HepG2 (cell line): ENCODE measurements around the gene SERPINF2. TPM values are rescaled to one million over a fixed set of nuclear protein-coding genes. Genes with fewer than 3 reads are reported as not detected.
A peak's percentile ranks its signal among the peaks of the same experiment; 100 is the strongest.

Experiments
- CBX1 ChIP-seq: IDR thresholded peaks from one replicate; pipeline ENCODE4 v1.6.1; 2016; ENCODE audit warnings: antibody characterized with exemption, low read depth
- FOXK2 ChIP-seq: fragments of 450-650 bp; IDR thresholded peaks from 2 replicates; pipeline ENCODE4 v1.6.1; 2016
- MAX ChIP-seq: IDR thresholded peaks from 2 replicates; pipeline ENCODE4 v1.6.1; 2012; ENCODE audit warnings: inconsistent platforms
- PHF20 ChIP-seq: sonication (generic); formaldehyde crosslinking; IDR thresholded peaks from 2 replicates; pipeline ENCODE4 v1.5.0; 2020; ENCODE audit warnings: mild to moderate bottlenecking, missing genetic modification reagents
- RCOR2 ChIP-seq: IDR thresholded peaks from 2 replicates; pipeline ENCODE4 v1.6.1; 2016; ENCODE audit warnings: missing biosample characterization, missing genetic modification reagents
- TFDP2 ChIP-seq: sonication (generic); formaldehyde crosslinking; IDR thresholded peaks from 2 replicates; pipeline ENCODE4 v1.4.0; 2020; ENCODE audit warnings: missing genetic modification reagents
- ZBTB40 ChIP-seq, 2 experiments: fragments of 450-650 bp in 1 of 2; sonication (generic) in 1 of 2; formaldehyde crosslinking in 1 of 2; IDR thresholded peaks; 2 replicates each; pipeline versions ENCODE4 v1.6.1 to v1.8.0; 2016 to 2022; ENCODE audit warnings: antibody characterized with exemption in 1 of 2, mild to moderate bottlenecking in 1 of 2, missing genetic modification reagents in 1 of 2
- ZNF263 ChIP-seq: sonication (generic); formaldehyde crosslinking; IDR thresholded peaks from 2 replicates; pipeline ENCODE4 v1.4.0; 2020; ENCODE audit warnings: missing genetic modification reagents
- polyA plus RNA-seq, 8 experiments: library from polyadenylated mRNA; depleted of rRNA in 3 of 8; stranded (reverse) in 7 of 8; unstranded in 1 of 8; fragments of >200 nt; fragmentation: Illumina TruSeq in 4 of 8; extraction: Trizol in 4 of 8; gene quantifications; 2 replicates each; pipeline versions ENCODE4 v1.2.1 to v1.2.3, GENCODE V29; 2011 to 2016; ENCODE audit warnings: low read depth in 4 of 8, missing spikeins in 1 of 8, mixed read lengths in 1 of 8; ENCODE audit not compliant: insufficient read depth in 1 of 8
- total RNA-seq, 5 experiments: library from RNA; depleted of rRNA; stranded (reverse); fragments of >200 nt; fragmentation: Illumina TruSeq; extraction: Trizol; gene quantifications; 2 replicates each; pipeline ENCODE4 v1.2.3, GENCODE V29; 2016; ENCODE audit warnings: low read depth in 1 of 5
- TF ChIP-seq, protein P1 (sequence below): sonication (generic); formaldehyde crosslinking; conservative IDR thresholded peaks from 2 replicates; pipeline ENCODE4 v1.5.0; 2020; ENCODE audit warnings: missing genetic modification reagents
- TF ChIP-seq, protein P2 (sequence below): sonication (generic); formaldehyde crosslinking; IDR thresholded peaks from 2 replicates; pipeline ENCODE4 v1.5.0; 2020; ENCODE audit warnings: mild to moderate bottlenecking, missing genetic modification reagents, borderline replicate concordance

Gene SERPINF2
- total and polyA plus RNA-seq, 2 of the 13 experiments (the other 11 are each of a cell fraction or from before 2014, with no cell fraction given): 309 to 548 TPM

DNA sequence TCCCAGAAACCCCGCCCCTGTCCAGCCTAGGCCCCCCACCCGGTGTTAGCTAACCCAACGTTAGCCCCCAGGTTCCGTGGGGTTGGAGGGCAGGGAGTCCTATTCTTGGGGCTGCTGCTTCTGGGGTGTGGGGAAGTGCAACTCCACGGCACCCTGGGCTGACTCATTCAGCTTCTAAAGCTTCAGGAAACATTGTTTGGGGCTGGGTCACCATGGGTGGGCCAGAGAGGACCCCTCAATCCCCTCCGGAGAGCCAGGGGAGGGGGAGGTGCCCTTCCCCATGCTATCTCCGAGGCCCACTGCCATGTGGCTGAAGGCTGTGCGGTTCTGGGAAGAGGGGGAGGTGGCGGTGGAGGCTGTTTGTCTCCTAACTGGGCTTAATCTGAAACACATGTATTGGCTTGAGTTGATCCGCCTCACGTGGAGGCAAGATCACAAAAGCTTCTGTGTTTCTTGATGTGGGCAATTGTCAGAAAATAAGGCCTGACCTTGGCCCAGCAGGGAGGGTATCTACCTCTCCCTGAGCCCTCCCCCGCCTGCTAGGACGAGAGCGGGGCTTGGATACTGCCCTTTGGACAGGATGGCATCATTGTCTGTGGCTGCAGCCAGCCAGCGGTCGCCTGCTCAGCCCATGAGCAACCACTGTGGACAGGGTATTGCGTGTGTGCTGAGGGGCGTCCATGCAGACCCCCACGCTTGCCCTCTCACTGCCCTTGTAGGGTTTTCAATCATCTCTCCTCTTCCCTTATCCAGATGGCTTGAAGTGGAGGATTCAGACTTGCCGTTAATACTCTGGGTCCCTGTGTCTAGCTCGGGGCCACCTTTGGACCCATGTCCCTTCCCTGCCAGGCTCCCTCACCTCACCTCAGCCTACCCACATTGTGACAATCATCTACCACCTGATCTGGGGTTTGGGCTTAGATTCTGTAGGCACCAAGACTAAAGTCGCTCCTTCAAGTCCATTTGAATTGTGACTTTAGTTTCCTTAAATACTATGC, 20.5 kb downstream of the SERPINF2 start (continued):
- TF ChIP-seq ZBTB40 (IDR thresholded peaks at IDR 0.05): no peak
- TF ChIP-seq ZBTB40 (CRISPR knock-in tag; IDR thresholded peaks at IDR 0.05): no peak; the same call in 1 of the 2 replicates
- TF ChIP-seq TFDP2: 0 out of 2 replicates have a peak, but pooled peaks have one; percentile 41
- TF ChIP-seq CBX1: peak; percentile 40
- TF ChIP-seq PHF20 (CRISPR knock-in tag): no peak
- TF ChIP-seq FOXK2: peak; percentile 81
- TF ChIP-seq ZNF263 (CRISPR knock-in tag): peak; percentile 15; the same call in 1 of the 2 replicates
- TF ChIP-seq MAX: peak; percentile 97
- TF ChIP-seq, protein P1, sequence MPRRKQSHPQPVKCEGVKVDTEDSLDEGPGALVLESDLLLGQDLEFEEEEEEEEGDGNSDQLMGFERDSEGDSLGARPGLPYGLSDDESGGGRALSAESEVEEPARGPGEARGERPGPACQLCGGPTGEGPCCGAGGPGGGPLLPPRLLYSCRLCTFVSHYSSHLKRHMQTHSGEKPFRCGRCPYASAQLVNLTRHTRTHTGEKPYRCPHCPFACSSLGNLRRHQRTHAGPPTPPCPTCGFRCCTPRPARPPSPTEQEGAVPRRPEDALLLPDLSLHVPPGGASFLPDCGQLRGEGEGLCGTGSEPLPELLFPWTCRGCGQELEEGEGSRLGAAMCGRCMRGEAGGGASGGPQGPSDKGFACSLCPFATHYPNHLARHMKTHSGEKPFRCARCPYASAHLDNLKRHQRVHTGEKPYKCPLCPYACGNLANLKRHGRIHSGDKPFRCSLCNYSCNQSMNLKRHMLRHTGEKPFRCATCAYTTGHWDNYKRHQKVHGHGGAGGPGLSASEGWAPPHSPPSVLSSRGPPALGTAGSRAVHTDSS (CRISPR knock-in tag): no peak
- TF ChIP-seq RCOR2 (CRISPR knock-in tag): peak; percentile 67
- TF ChIP-seq, protein P2, sequence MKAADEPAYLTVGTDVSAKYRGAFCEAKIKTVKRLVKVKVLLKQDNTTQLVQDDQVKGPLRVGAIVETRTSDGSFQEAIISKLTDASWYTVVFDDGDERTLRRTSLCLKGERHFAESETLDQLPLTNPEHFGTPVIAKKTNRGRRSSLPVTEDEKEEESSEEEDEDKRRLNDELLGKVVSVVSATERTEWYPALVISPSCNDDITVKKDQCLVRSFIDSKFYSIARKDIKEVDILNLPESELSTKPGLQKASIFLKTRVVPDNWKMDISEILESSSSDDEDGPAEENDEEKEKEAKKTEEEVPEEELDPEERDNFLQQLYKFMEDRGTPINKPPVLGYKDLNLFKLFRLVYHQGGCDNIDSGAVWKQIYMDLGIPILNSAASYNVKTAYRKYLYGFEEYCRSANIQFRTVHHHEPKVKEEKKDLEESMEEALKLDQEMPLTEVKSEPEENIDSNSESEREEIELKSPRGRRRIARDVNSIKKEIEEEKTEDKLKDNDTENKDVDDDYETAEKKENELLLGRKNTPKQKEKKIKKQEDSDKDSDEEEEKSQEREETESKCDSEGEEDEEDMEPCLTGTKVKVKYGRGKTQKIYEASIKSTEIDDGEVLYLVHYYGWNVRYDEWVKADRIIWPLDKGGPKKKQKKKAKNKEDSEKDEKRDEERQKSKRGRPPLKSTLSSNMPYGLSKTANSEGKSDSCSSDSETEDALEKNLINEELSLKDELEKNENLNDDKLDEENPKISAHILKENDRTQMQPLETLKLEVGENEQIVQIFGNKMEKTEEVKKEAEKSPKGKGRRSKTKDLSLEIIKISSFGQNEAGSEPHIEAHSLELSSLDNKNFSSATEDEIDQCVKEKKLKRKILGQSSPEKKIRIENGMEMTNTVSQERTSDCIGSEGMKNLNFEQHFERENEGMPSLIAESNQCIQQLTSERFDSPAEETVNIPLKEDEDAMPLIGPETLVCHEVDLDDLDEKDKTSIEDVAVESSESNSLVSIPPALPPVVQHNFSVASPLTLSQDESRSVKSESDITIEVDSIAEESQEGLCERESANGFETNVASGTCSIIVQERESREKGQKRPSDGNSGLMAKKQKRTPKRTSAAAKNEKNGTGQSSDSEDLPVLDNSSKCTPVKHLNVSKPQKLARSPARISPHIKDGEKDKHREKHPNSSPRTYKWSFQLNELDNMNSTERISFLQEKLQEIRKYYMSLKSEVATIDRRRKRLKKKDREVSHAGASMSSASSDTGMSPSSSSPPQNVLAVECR (CRISPR knock-in tag): peak; percentile 89
